Measurements from ENCODE around the gene TRIM47. TPM values are rescaled to one million over a fixed set of nuclear protein-coding genes. Genes with fewer than 3 reads are reported as not detected.

The TRIM47 gene
- total RNA-seq, 1 experiment from 2014 or later, result 125 TPM

DNA sequence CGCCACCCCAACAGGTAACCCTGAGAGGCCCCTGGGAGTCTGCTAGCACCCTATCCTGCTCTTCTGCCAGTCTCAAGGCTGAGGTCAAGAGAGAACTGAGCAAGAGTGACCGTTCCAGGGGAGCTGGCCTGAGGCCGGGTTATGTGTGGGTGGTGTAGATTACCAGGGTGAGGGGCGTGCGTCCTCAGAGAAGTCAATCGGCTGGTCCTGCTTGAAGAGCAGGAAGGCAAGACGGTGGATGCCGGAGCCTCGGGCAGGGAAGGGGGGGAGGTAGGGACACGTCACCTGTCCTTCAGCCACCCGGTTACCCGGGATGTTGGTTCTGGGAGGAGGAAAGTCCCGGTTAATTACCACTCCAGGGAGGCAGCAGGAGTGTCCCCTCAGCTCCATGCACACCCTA lies 21.0 kb upstream of the TRIM47 start:
- BruUV-seq (replicated peaks), result no TSS peak
- Histone ChIP-seq H3K4me3 (ENCODE audit: low read depth in 2 of 2, low read length in 2 of 2) (no peak overlapping the region), H3K36me3 (ENCODE audit: control insufficient read depth, insufficient read depth, low read length) (peaks cover 12% of the 10 kb centered on the region), H3K4me1 (ENCODE audit: control insufficient read depth, insufficient read depth, low read length) (peaks cover 26% of the 10 kb centered on the region), H3K27ac (ENCODE audit: low read length) (no peak overlapping the region), H3K27me3 (ENCODE audit: control insufficient read depth, insufficient read depth, low read length) (no peaks in the 10 kb centered on the region), H3K9me3 (ENCODE audit: control insufficient read depth, insufficient read depth, low read depth, low read length) (no peaks in the 10 kb centered on the region)
- no peak for DNase-seq (ENCODE audit: low read depth, low spot score)
- in situ Hi-C loops (cut with HindIII; ENCODE audit: low pct_unique_long_range_greater_than_20kb, low sequenced_read_pairs), result no loop called here
- no peak for ATAC-seq
- CTCF ChIA-PET, result no interaction called here
- POLR2A ChIA-PET, result no interaction called here
- no peak for TF ChIP-seq TCF7L2 (IDR thresholded peaks at IDR 0.05; ENCODE audit: low read depth, low read length)
- TF ChIP-seq, protein P1, sequence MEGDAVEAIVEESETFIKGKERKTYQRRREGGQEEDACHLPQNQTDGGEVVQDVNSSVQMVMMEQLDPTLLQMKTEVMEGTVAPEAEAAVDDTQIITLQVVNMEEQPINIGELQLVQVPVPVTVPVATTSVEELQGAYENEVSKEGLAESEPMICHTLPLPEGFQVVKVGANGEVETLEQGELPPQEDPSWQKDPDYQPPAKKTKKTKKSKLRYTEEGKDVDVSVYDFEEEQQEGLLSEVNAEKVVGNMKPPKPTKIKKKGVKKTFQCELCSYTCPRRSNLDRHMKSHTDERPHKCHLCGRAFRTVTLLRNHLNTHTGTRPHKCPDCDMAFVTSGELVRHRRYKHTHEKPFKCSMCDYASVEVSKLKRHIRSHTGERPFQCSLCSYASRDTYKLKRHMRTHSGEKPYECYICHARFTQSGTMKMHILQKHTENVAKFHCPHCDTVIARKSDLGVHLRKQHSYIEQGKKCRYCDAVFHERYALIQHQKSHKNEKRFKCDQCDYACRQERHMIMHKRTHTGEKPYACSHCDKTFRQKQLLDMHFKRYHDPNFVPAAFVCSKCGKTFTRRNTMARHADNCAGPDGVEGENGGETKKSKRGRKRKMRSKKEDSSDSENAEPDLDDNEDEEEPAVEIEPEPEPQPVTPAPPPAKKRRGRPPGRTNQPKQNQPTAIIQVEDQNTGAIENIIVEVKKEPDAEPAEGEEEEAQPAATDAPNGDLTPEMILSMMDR (IDR thresholded peaks at IDR 0.05), result no peak
- TF ChIP-seq SIN3A (IDR thresholded peaks at IDR 0.05; ENCODE audit: borderline replicate concordance, insufficient read depth, low read depth, low read length), result no peak
- TF ChIP-seq POLR2AphosphoS5 (IDR thresholded peaks at IDR 0.05; ENCODE audit: low read depth, low read length), result no peak
- TF ChIP-seq, protein P2, sequence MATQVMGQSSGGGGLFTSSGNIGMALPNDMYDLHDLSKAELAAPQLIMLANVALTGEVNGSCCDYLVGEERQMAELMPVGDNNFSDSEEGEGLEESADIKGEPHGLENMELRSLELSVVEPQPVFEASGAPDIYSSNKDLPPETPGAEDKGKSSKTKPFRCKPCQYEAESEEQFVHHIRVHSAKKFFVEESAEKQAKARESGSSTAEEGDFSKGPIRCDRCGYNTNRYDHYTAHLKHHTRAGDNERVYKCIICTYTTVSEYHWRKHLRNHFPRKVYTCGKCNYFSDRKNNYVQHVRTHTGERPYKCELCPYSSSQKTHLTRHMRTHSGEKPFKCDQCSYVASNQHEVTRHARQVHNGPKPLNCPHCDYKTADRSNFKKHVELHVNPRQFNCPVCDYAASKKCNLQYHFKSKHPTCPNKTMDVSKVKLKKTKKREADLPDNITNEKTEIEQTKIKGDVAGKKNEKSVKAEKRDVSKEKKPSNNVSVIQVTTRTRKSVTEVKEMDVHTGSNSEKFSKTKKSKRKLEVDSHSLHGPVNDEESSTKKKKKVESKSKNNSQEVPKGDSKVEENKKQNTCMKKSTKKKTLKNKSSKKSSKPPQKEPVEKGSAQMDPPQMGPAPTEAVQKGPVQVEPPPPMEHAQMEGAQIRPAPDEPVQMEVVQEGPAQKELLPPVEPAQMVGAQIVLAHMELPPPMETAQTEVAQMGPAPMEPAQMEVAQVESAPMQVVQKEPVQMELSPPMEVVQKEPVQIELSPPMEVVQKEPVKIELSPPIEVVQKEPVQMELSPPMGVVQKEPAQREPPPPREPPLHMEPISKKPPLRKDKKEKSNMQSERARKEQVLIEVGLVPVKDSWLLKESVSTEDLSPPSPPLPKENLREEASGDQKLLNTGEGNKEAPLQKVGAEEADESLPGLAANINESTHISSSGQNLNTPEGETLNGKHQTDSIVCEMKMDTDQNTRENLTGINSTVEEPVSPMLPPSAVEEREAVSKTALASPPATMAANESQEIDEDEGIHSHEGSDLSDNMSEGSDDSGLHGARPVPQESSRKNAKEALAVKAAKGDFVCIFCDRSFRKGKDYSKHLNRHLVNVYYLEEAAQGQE (IDR thresholded peaks at IDR 0.05; ENCODE audit: insufficient read depth in 1 of 2, low read depth in 2 of 2, low read length in 1 of 2), result no peak
- intact Hi-C loops (cut with micrococcal nuclease; ENCODE audit: unreplicated experiment), result no loop called here

DNA sequence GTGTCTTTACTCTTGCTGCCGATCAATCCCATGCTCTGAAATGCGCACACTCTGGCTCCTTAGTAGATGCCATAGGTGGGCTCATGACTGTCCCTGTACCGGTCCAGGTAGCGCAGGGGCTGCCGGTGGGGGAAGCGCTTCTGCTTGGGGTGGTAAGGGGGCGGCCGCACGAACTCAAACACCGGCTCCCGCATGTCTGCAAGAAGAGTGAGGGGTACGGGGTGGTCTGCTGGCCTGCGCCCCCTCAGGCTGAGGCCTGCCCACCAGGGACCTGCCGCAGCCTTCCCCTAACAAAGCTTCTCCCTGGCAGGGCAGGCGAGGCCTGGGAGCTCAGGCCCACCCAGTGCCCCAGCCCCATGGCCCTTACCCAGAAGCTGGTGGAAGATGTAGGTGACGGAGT lies 20.4 kb upstream of the TRIM47 start:
- CTCF ChIA-PET, result no interaction called here
- DNase-seq (ENCODE audit: low read depth, low spot score) (no peak), ATAC-seq (no peak)
- no peaks in the 10 kb centered on the region for H3K9me3 ChIP-seq (ENCODE audit: control insufficient read depth, insufficient read depth, low read depth, low read length)
- intact Hi-C loops (cut with micrococcal nuclease; ENCODE audit: unreplicated experiment), result no loop called here
- H3K4me3 ChIP-seq (ENCODE audit: low read depth in 2 of 2, low read length in 2 of 2), result no peak overlapping the region
- no peak overlapping the region for H3K27ac ChIP-seq (ENCODE audit: low read length)
- in situ Hi-C loops (cut with HindIII; ENCODE audit: low pct_unique_long_range_greater_than_20kb, low sequenced_read_pairs), result no loop called here
- no peaks in the 10 kb centered on the region for H3K27me3 ChIP-seq (ENCODE audit: control insufficient read depth, insufficient read depth, low read length)
- peaks cover 7% of the 10 kb centered on the region for H3K36me3 ChIP-seq (ENCODE audit: control insufficient read depth, insufficient read depth, low read length)
- no peak for TF ChIP-seq TCF7L2 (IDR thresholded peaks at IDR 0.05; ENCODE audit: low read depth, low read length)
- TF ChIP-seq SIN3A (IDR thresholded peaks at IDR 0.05; ENCODE audit: borderline replicate concordance, insufficient read depth, low read depth, low read length), result no peak
- TF ChIP-seq, protein P2 (IDR thresholded peaks at IDR 0.05; ENCODE audit: insufficient read depth in 1 of 2, low read depth in 2 of 2, low read length in 1 of 2), result no peak
- TF ChIP-seq, protein P1 (IDR thresholded peaks at IDR 0.05), result no peak
- no peak for TF ChIP-seq POLR2AphosphoS5 (IDR thresholded peaks at IDR 0.05; ENCODE audit: low read depth, low read length)
- POLR2A ChIA-PET, result interaction anchor here (1.2 kb wide), 1 partner anchor 20 kb away, joined by 3 read pairs; the partner anchor contains the start of gene TRIM47
- BruUV-seq (replicated peaks), result no TSS peak
- H3K4me1 ChIP-seq (ENCODE audit: control insufficient read depth, insufficient read depth, low read length), result peaks cover 25% of the 10 kb centered on the region
